HepG2 (cell line): ENCODE results near the gene SSC4D.

Experiments
- CCAR2 ChIP-seq: fragments of 200-400 bp; formaldehyde crosslinking; optimal IDR thresholded peaks from 2 replicates; pipeline ENCODE3; 2018; ENCODE audit warnings: low read depth, mild to moderate bottlenecking, low read length, moderate library complexity
- FLYWCH1 ChIP-seq: sonication (generic); formaldehyde crosslinking; IDR thresholded peaks from 2 replicates; pipeline ENCODE4 v1.8.1; 2023; ENCODE audit warnings: mild to moderate bottlenecking, missing genetic modification reagents
- PBX3 ChIP-seq: sonication (generic); formaldehyde crosslinking; IDR thresholded peaks from 2 replicates; pipeline ENCODE4 v1.8.1; 2023; ENCODE audit warnings: missing genetic modification reagents, inconsistent platforms, borderline replicate concordance
- PCBP2 ChIP-seq: fragments of 200-400 bp; formaldehyde crosslinking; optimal IDR thresholded peaks from 2 replicates; pipeline ENCODE3; 2018; ENCODE audit warnings: low read length, low read depth; ENCODE audit not compliant: poor library complexity, severe bottlenecking

- TF ChIP-seq CCAR2: no peak
- no peak for TF ChIP-seq PCBP2
- no peak for TF ChIP-seq FLYWCH1 (CRISPR knock-in tag)
- no peak for TF ChIP-seq PBX3 (CRISPR knock-in tag)
Observed at GRCh38 chr7:76340617-76341131, 68.8 kb downstream of the SSC4D start.
